HG02870 (cell line): Measurements from ENCODE around the gene LTF.
"Not testable (repeated sequence)": the region's sequence is repeated elsewhere in the genome, so short reads cannot be mapped to it uniquely, and the experiment has no call there.

Experiments used
- ATAC-seq: cut with Tn5 transposase; IDR thresholded peaks from one replicate; pipeline ENCODE4 v1.9.1; 2021; ENCODE audit warnings: mild to moderate bottlenecking, moderate library complexity; ENCODE audit not compliant: unreplicated experiment

The LTF gene

GRCh38 chr3:46416811-46417510 lies 47.7 kb downstream of the LTF start:
- ATAC-seq, result no peak

- ATAC-seq, result no peak
Measured at GRCh38 chr3:46416125-46416810, 48.4 kb downstream of the LTF start.

- no peak for ATAC-seq
Measured at GRCh38 chr3:46414739-46415138, 50.0 kb downstream of the LTF start.

GRCh38 chr3:46413951-46414350 lies 50.8 kb downstream of the LTF start:
- ATAC-seq, result no peak

- ATAC-seq, result no peak
Measured at GRCh38 chr3:46412786-46413298, 51.9 kb downstream of the LTF start.

GRCh38 chr3:46411271-46411670 lies 53.4 kb downstream of the LTF start:
- ATAC-seq, result no peak

- no peak for ATAC-seq
Measured at GRCh38 chr3:46410669-46411068, 54.0 kb downstream of the LTF start.

- no peak for ATAC-seq
Measured at GRCh38 chr3:46409739-46410489, 54.8 kb downstream of the LTF start.

- ATAC-seq, result no peak
Measured at GRCh38 chr3:46408853-46409252, 55.9 kb downstream of the LTF start.

- no peak for ATAC-seq
Measured at GRCh38 chr3:46407970-46408369, 56.7 kb downstream of the LTF start.

- ATAC-seq, result no peak
Measured at GRCh38 chr3:46406788-46407611, 57.7 kb downstream of the LTF start, which contains the start of the genes CCR5AS and CCRL2. TSS of gene CCR5AS (minus strand) at chr3:46407066. TSS of gene CCRL2 (plus strand) at chr3:46407259. CDS start at chr3:46408080, 821 bp downstream.

- ATAC-seq, result no peak
Measured at GRCh38 chr3:46406443-46406787, 58.3 kb downstream of the LTF start.

- ATAC-seq, result no peak
Measured at GRCh38 chr3:46405301-46406019, 59.2 kb downstream of the LTF start.

GRCh38 chr3:46402902-46403301 lies 61.8 kb downstream of the LTF start:
- not testable (repeated sequence) for ATAC-seq

- ATAC-seq, result no peak
Measured at GRCh38 chr3:46401579-46401978, 63.1 kb downstream of the LTF start.

GRCh38 chr3:46400846-46401245 lies 63.9 kb downstream of the LTF start:
- ATAC-seq, result no peak

- ATAC-seq, result no peak
Measured at GRCh38 chr3:46400000-46400734, 64.5 kb downstream of the LTF start.

GRCh38 chr3:46399557-46399956 lies 65.1 kb downstream of the LTF start:
- no peak for ATAC-seq

- ATAC-seq, result no peak
Measured at GRCh38 chr3:46399098-46399497, 65.6 kb downstream of the LTF start.
